GM19397 (cell line): Measurements from ENCODE around the gene RMDN3.

Source experiments
- ATAC-seq: cut with Tn5 transposase; IDR thresholded peaks from one replicate; pipeline ENCODE4 v1.9.1; 2021; ENCODE audit warnings: mild to moderate bottlenecking, moderate library complexity; ENCODE audit not compliant: unreplicated experiment

The RMDN3 gene, protein sequence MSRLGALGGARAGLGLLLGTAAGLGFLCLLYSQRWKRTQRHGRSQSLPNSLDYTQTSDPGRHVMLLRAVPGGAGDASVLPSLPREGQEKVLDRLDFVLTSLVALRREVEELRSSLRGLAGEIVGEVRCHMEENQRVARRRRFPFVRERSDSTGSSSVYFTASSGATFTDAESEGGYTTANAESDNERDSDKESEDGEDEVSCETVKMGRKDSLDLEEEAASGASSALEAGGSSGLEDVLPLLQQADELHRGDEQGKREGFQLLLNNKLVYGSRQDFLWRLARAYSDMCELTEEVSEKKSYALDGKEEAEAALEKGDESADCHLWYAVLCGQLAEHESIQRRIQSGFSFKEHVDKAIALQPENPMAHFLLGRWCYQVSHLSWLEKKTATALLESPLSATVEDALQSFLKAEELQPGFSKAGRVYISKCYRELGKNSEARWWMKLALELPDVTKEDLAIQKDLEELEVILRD

DNA sequence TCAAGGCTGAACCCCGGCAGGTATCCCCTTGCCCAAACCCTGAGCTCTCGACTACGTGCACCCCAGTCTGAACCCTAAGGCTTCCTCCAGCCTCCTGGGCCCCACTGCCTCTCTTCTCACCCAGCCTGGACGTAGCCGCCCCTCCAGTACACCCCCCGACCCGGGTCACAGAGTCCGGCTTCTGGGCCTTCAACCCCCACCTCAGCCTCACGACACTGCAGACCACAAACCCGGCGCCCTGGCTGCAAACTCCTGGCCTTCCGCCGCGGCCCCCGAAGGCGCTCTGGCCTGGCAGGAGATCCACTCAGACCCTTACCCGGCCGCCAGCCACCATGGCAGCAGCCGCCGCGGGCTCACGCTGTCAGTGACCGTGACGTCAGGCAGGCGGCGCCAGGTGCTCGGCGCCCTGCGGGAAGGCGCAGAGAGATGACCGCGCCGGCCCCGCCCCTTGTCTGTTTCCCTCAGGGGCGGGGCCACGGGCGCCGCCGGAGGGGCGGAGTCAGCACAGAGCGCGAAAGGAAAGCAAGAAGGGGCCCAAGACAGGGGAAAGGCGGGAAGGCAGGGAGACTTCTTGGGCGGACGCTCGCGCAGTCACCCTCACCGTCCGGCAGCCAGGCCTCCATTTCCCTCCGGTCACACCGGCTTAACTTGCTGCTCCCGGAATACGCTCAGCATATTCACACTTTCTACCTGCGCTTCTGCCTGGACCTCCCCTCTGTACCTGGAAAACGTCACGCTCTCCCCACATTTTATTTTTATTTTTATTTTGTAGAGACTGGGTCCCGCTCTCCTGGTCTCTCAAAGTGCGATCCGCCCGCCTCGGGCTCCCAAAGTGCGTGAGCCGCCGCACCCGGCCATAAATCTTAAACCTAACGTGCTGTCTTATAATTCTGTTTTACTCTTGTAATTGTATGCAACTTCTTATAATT, at the start of gene RMDN3:
Gene RMDN3, minus strand, starts transcription at position 372 of the 929 bp plus-strand sequence. CDS start 471 bp downstream, outside the sequence.
- peak; percentile 85 for ATAC-seq

DNA sequence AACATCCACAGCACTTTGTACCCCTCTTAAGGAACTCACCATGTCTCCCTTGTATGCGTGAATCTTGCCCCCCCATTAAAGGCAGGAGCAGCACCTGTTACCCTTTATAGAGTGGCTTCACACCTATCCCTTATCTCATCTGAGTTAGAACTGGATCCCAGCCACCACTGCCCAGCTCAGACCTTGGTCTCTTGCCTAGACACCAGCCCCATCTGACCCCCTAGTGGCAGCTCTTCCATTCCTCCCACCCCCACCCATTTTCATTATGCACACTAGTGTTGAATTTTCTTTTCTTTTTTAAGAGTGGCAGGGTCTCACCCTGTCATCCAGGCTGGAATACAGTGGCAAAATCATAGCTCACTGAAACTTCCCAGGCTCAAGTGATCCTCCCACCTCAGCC, 48.6 kb upstream of the RMDN3 start:
- no peak for ATAC-seq

DNA sequence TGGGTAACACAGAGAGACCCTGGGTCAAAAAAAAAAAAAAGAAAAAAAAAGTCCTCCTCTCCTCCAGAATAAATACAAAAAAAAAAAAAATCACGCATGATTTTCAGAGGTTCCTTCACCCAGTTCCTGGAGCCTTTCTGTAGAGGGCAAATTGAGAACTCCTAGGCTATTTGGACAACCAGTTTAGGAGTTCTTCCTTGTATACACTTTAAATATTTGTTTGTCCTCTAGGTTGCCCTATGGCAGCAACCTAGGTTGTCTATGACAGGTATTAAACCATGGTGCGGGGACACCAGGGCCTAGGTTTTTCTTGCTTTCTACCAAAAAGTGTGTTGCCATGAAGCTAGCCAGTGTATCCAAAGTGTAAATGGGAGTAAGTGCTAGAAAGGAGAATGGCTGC, 48.0 kb upstream of the RMDN3 start:
- ATAC-seq: no peak

DNA sequence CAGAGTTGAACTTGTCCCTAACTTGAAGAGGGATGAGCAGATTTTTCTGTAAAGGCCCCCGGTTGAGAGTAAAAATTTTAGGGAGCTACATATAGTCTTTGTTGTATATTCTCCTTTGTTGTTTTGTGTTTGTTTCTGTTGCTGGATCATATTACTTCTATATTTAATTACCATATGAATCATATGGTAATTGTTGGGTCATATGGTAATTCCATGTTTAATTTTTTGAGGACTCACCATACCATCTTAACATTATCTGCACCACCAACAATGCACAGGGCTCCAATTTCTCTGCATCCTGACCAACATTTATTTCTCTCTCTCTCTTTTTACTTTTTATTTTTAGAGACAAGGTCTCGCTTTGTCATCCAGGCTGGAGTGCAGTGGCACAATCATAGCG, 44.5 kb upstream of the RMDN3 start:
- ATAC-seq: no peak

DNA sequence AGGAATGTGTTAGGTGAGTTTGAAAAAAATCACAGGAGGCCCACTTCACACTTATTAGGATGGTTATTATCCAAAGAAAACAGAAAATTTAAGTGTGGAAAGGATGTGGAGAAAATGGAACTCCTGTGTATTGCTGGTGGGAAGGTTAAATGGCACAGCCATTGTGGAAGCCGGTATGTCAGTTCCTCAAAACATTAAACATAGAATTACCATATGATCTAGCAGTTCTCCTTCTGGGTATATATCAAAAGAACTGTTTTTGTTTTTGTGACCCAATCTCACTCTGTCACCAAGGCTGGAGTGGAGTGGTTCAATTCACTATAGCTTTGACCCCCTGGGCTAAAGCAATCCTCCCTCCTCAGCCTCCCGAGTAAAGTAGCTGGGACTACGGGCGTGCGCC, 41.5 kb upstream of the RMDN3 start:
- ATAC-seq: no peak

DNA sequence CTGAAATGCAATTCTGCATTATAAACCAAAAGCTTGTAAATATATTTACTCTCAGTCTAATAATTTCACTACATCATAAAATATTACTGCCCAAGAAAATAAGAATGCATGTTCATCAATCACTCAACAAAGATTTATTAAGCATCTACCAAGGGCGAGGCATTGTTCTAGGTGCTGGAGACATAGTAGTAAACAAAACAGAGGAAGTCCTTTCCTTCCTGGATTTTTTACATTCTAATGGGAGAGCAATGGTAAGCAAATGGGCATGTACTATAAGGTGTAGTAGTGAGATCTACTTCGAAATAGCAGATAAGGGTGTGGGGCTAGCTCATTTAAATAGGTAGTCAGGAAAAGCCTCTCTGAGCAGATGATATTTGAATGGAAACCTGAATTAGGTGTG, 41.0 kb upstream of the RMDN3 start:
- ATAC-seq: no peak

DNA sequence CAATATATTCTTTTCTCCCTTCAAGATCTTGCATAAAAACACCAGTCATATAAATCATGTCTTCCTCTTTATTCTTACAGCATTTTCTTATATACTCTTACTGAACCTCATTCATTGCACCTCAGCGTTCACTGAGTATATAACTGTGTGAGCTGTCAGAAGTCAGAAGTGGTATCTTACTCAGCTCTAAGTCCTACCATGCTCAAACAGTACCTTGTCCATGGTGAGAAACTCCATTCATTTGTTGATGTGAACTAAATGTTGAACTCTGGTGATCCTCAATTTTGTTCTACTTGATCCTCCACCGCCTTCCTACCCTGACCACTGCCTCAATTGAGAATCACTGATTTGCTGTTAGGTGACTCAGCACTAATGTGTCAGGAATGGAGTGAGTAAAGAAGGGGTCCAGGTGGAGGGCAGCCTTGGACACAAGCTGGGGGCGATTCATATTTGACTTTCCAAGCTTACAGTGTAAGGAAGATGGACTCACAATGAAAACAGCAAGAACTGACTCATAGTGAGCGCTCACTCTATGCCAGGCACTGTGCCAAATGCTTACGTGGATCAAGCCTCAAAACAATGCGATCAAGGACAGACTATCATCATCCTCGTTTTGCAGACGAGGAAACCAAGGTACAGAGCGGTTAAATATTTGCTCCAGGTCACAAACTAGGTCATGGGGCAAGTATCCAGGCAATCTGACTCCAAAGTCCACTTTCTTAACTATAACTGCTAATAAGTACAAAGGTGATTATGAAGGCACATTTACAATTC, 38.3 kb upstream of the RMDN3 start:
- no peak for ATAC-seq

DNA sequence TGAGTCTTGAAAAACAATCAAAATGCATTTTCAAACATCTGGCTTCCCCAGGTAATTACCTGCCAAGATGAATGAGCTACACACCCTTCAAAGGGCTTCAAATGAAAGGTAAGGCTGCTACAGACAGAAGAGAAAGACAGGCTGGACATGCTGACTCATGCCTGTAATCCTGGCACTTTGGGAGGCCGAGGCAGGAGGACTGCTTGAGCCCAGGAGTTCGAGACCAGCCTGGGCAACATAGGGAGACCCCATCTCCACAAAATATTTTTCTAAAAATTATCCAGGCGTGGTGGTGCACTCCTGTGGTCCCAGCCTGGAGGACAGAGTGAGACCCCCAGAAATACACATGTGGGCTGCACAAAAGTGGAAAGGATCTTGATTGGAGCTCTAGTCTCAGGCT, 37.3 kb upstream of the RMDN3 start:
- no peak for ATAC-seq

DNA sequence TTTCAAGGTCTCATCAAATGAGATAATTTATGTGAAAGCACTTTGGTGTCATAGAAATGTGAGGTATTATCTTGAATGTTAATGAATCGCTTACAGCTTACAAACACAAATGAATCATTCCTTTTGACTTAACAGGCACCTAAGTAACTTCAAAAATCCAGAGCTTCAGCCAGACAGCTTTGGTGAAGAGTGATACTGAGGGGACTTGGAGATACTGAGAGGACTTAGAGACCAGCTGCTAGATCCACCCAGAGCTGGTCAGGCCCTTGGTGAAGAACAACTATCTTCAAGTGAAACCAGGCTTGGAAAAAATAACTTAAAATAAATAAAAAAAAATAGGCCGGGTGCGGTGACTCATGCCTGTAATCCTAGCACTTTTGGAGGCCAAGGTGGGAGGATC, 35.7 kb upstream of the RMDN3 start:
- no peak for ATAC-seq

DNA sequence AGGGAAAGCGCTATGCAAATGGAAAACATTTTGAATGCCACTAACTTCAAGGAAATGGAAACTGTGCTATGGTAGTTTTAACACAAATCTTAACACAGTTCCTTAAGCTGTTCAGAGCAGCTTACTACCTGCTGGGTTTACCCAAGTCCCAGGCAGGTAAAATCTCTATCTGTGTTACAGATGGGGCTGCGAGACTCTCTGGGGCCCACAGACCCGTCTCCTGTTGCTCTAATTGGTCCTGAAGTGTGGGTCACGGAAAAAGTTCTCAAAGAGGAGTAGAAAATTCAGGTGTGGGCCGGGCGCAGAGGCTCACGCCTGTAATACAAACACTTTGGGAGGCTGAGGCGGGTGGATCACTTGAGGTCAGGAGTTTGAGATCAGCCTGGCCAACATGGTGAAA, 34.9 kb upstream of the RMDN3 start:
- no peak for ATAC-seq

DNA sequence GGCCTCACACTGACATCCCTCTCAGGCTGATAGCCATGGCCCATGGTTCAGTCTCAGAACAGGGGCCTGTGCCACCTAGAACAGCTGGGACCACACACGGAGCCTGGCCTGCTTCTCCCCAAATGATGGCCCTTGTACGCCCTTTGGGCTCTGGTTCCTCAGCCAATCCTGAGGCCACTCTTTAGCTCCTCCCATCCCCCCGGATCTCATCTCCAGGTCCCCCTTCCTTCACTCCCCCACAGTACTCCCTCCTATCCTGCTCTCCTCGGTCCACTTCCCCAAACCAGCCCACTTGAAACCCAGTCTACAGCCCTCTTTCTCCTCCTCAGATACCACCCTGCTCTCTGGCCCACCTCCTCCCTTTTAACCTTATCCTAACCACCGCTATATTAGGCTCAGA, 34.1 kb upstream of the RMDN3 start:
- ATAC-seq: no peak

DNA sequence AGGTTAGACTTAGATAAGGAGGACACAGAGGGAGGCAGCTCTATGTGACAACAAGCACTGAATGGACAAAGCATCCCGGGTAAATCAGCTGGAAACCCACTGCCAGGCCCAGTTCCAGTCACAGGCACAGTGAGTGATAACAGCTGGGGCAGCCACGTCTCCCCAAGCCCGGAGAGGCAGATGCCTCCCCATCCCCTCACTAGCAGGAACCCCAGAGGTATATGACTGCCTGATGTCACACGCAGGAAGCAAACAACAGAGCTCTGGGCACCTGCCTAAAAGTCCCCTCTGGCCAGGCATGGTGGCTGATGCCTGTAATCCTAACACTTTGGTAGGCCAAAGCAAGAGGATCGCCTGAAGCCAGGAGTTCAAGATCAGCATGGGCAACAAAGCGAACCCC, 32.9 kb upstream of the RMDN3 start:
- no peak for ATAC-seq

DNA sequence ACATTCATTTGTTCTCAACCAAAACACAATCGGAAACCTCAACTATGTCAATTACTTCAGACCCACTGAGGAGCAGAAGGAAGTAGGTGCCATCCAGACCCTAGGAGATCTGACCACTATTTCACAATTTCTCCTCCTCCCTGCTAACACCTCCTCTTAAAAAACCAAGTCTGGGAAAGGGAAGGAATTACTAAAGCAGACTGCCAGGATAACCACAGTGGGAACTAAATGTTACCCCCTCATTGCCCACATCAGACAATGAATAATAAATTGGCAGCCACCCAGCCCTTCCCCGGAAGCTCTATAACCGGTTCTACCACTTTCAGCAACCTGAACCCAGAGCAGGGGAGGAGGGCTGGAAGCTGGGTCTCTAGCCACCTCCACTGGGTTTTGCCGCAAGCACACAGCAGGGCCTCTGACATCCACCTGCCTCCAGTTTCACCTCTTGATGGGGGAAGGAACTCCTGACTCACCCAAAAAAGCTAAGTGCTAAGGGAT, 32.3 kb upstream of the RMDN3 start:
- no peak for ATAC-seq

DNA sequence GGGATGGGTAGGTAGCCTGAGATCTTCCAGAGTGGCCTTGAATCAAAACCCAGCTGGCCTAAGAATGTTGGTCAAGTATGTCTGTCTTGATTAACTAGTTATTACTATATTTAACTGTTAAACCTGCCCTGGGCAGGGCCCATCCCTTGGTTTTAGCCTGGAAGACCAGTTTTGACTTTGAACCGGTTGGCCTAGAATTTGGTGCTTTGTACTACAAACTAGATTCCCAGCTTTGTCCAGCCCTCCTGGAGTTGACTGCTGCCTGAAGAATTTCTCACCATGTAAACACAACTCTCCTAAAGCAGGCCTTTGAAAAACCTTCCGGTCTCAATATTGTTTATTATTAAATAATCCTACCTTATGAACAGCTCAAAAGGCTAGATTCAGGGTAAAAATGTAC, 30.8 kb upstream of the RMDN3 start:
- no peak for ATAC-seq

DNA sequence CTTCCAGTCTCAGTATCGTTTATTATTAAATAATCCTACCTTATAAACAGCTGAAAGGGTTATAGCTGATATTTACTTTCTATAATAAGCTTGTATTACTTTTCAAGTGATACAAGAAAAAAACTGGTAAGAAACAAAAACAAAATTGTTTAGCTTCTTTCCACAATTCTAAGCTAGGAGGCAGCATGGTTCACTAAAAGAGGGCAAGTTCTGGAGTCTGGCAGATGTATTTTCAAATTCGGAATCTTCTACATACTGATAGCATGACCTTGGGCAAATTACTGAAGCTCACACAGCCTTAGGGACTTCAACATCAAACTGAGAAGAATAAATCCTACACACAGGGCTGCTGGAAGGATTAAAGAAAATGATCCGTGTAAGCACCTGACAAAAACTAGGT, 30.1 kb upstream of the RMDN3 start:
- no peak for ATAC-seq

DNA sequence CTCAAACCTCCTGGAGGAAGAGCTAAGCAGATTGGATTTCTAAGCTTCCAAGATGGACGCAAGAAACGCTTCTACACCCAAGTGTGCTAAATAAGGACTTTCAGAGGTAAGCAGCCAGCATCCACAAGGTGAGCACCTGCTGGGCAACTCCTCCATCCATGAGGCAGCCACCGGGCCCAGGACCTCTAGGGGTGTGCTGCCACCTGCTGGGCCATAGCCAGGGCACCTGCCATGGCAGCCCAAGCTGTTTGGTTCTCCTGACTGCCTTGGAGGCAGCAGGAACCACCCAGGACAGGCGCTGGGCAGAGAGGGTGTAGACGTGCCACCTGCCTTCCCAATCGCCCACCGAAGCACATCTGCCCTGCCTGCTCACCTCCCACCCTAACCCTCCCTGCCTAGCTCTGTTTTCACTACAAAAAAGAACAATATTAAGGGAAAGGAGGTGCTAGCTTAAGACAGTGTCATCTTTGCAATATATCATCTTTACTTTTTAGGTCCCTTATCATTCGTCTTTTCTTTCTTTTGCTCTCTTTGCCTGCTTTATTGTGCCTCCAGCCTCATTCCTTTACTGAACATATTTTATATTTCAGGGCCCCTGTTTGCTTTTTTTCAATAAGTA, 27.7 kb upstream of the RMDN3 start:
- no peak for ATAC-seq

DNA sequence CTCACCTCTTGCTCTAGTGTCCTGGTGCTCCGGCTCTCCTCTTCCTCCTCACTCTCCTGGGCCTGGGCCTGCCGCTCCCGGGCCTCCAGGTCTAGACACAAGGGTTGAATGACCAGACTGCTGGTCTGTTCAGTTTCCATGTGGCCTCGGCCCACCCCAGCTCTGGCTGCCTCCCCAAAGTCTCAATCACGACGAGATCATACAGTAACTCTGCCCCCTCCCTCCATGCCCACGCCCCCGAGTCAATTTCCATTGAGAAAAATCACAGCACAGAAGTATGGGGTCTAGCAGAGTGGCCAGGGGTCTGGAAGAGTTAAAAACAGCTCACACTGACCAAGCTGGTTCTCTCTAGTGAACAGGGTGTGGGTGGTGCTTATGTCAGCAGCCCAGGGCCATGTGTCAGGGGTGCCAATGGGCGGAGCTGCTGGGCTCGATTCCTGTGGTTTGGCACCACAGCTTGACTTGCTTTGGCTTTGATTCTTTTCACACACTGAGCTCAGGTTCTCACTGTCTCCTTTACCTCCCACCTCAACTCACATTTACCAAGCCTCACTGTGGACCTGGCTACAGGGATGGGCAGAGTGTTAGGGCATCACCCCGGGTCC, 21.6 kb upstream of the RMDN3 start:
- ATAC-seq: no peak

DNA sequence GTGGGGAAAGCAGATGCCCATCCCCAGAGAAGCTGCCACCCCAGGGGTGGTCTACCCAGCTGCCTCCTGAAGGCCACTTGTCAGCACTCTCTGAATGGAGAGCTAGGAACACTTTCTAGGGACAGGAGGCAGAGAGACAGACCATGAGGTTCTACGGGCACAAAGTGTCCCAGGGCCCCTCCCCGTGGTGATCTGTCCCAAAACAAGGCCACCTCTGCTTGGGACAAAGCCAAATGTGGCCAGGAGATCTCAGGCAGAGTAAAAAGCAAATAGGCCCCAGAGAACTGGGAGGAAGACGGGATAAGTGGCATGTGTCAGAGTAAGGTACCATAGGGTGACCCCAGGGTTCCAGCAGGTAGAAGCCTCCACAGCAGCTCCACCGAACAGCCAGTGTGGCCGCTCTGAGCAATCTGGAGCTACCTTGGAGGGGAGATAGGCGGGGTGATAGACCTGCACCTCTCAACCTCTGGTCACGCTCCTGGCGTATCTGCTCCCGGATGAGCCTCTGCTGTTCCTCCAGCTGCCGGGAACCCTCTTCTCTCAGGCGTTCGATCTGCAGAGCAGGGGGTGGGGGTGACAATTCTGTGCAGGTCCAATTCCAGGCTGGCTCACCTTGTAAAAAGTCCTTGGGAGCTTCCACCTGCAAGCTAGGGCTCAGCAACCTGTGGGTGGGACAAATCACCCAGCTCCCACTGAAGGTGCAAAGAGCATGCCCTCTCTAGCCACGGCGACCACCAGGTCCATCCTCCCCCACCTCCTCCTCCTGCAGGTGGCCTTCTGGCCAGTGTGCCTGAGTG, 20.9 kb upstream of the RMDN3 start:
- no peak for ATAC-seq

DNA sequence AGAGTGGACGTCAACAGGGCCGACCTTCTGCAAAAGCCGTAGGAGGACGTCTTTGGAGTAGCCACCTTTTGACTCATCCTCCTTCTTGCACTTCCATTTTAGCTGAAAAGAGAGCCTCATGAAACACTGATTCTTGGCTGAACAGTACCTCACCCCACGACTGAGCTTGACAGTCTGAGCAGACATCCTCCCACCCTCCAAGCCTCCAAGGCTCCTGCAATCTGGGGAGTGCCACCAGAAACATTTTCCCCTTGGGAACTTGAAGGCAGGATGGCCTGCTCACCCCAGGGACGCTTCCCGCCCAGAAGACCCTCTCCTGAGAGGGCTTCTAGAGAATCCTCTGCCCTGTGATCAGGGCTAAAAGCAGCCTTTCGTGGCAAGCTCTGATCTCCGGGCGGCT, 20.0 kb upstream of the RMDN3 start:
- no peak for ATAC-seq
